GM19238 (cell line): ENCODE results near the gene EDC3.
"Not testable (repeated sequence)": the region's sequence is repeated elsewhere in the genome, so short reads cannot be mapped to it uniquely, and the experiment has no call there.

Experiments
- DNase-seq: peaks from one replicate; pipeline ENCODE4 v3.0.0; 2011; ENCODE audit warnings: low spot score; ENCODE audit not compliant: insufficient read length

The EDC3 gene

GRCh38 chr15:74710319-74711094 is 14.7 kb upstream of the EDC3 start:
- no peak for DNase-seq

GRCh38 chr15:74709892-74710291 is 14.1 kb upstream of the EDC3 start:
- no peak for DNase-seq

GRCh38 chr15:74709011-74709410 is 13.2 kb upstream of the EDC3 start:
- no peak for DNase-seq

- DNase-seq = no peak
Measured at GRCh38 chr15:74696808-74697207, 984 bp upstream of the EDC3 start.

GRCh38 chr15:74696398-74696729 is 540 bp upstream of the EDC3 start:
- no peak for DNase-seq

- no peak for DNase-seq
Measured at GRCh38 chr15:74692327-74692726, 3.5 kb downstream of the EDC3 start.

GRCh38 chr15:74683758-74684157 is 12.1 kb downstream of the EDC3 start:
- DNase-seq = no peak

GRCh38 chr15:74682954-74683353 is 12.9 kb downstream of the EDC3 start:
- no peak for DNase-seq

- no peak for DNase-seq
Measured at GRCh38 chr15:74680456-74680855, 15.4 kb downstream of the EDC3 start.

- DNase-seq = no peak
Measured at GRCh38 chr15:74676801-74677200, 19.0 kb downstream of the EDC3 start.

GRCh38 chr15:74674161-74674560 is 21.7 kb downstream of the EDC3 start:
- DNase-seq = no peak

- DNase-seq = no peak
Measured at GRCh38 chr15:74669627-74670026, 26.2 kb downstream of the EDC3 start.

- DNase-seq = no peak
Measured at GRCh38 chr15:74667975-74668374, 27.8 kb downstream of the EDC3 start.

- DNase-seq = no peak
Measured at GRCh38 chr15:74664670-74665069, 31.2 kb downstream of the EDC3 start.

- DNase-seq = no peak
Measured at GRCh38 chr15:74664028-74664616, 31.7 kb downstream of the EDC3 start.

- DNase-seq = no peak
Measured at GRCh38 chr15:74663303-74664027, 32.4 kb downstream of the EDC3 start.

- DNase-seq = no peak
Measured at GRCh38 chr15:74662064-74662860, 33.6 kb downstream of the EDC3 start.

- not testable (repeated sequence) for DNase-seq
Measured at GRCh38 chr15:74661280-74661679, 34.5 kb downstream of the EDC3 start.

GRCh38 chr15:74657846-74658245 is 38.0 kb downstream of the EDC3 start:
- DNase-seq = no peak

GRCh38 chr15:74656935-74657535 is 38.8 kb downstream of the EDC3 start:
- DNase-seq = no peak

- no peak for DNase-seq
Measured at GRCh38 chr15:74655424-74655823, 40.4 kb downstream of the EDC3 start.
